Hypothalamus (tissue), 51 donors: Measurements from ENCODE around the gene NOD1.
"Not testable (repeated sequence)": the region's sequence is repeated elsewhere in the genome, so short reads cannot be mapped to it uniquely, and the experiment has no call there.

Experiments used
- DNase-seq, 51 donors: peaks; one replicate each; lab custom pipeline; 2025; lab: John Stamatoyannopoulos, UW

Gene NOD1

GRCh38 chr7:30423788-30424505 lies 54.6 kb downstream of the NOD1 start:
- no peak for DNase-seq

DNA sequence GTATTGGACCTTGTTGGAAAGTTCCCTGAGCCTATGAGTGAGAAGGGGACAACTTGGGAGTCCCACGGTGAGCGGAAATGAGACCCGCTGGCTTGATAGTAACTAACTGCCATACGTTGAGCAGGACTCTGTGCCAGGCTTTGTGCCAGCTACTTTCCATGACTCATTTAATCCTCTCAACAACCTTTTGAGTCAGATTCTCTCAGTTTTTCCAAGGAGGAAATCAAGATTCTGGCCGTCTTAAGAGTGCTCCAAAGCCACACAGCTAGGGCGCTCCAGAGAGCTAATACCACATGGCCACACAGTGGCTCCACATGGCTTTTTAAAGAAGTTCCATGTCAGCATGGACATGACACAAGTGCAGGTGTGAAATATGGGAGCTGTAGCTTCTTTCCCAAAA lies 55.7 kb downstream of the NOD1 start:
- no peak for DNase-seq

- no peak for DNase-seq
Observed at GRCh38 chr7:30421647-30422196, 56.9 kb downstream of the NOD1 start.

DNA sequence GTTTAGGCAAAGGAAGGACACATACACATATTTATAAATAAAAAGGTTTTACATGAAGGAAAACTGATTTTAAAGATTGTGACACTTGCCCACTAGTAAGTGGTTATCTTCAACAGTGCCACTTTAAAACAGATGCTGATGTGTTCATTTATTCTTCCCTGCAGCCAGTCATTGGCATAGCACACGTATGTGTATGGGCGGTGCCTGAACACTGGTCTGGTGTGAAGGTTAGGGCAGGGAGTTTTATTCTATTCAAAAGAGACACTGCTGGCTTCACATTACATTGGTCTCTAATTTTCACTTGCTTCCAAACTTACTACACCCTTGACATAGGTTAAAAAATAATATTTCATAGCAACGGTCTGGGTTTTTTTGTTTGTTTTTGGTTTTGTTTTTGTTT lies 57.9 kb downstream of the NOD1 start:
- no peak for DNase-seq

- not testable (repeated sequence) for DNase-seq
Observed at GRCh38 chr7:30420080-30420479, 58.5 kb downstream of the NOD1 start.

DNA sequence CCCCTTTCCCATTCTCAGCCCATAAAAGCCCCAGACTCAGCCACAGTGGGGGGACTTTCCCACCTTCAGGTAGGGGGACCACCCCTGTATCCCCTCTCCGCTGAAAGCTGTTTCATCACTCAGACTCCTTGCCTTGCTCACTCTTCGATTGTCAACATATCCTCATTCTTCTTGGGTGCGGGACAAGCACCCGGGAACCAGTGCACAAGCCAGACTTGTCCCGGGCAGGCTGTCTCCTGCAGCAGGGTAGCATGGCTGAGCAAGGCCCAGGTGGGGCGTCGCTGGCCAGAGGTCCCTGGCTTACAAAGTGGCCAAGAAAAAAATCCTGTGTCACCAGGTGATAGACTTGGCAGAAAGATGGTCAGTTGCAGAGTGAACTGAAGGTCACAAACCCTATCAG lies 64.7 kb downstream of the NOD1 start:
- no peak for DNase-seq

GRCh38 chr7:30412782-30413504 lies 65.6 kb downstream of the NOD1 start:
- DNase-seq: peak in 12 of 51 donors; percentile 12 to 75 (median 30)

GRCh38 chr7:30411897-30412296 lies 66.7 kb downstream of the NOD1 start:
- DNase-seq: no peak

GRCh38 chr7:30411173-30411572 lies 67.4 kb downstream of the NOD1 start:
- peak in 1 of 51 donors; percentile 10 for DNase-seq

DNA sequence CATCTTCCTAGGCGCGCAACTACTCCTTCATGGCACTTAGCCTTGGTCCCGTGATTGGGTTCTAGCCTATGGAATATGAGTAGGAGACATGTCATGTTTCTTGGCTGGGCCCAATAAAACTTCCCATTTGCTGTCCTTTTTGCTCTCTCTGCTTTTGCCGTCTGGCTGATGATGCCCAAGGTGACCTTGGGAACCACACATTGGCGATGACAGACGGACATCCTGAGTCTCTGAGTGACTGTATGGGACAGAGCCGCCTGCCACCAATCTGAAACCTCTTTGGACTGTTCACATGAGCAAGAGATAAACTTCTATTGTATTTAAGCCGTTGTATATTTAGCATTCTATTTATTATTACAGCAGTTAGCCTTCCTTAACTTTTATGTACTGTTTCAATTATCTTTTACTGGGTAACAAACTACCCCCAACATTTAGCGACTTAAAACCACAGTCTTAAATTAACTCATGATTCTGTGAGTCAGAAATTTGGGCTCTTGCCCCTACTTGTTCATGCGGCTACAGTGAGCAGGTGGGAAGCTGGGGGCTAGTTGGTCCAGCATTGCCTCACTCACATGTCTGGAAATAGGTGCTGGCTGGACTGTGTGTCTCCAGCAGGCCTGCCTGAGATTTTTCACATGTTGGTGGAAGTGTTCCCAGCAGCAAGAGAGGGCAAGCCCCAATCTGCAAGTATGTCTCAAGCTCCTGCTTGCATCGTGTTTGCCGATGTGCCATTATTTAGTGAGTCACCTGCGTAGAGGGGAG lies 71.7 kb downstream of the NOD1 start:
- no peak for DNase-seq

DNA sequence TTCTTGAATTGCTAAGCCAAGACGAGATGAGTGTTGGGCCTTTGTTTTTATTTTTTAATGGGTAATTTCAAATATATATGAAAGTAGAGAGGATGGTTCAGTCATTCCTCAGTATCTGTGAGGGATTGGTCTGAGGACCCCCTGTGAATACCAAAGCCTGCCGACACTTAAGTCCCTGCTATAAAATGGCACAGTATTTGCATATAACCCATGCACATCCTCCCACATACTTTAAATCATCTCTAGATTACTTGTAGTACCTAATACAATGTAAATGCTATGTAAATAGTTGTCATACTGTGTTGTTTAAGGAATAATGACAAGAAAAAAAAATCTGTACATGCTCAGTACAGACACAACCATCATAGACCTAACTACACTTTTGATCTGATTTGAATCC lies 73.4 kb downstream of the NOD1 start:
- DNase-seq: no peak

DNA sequence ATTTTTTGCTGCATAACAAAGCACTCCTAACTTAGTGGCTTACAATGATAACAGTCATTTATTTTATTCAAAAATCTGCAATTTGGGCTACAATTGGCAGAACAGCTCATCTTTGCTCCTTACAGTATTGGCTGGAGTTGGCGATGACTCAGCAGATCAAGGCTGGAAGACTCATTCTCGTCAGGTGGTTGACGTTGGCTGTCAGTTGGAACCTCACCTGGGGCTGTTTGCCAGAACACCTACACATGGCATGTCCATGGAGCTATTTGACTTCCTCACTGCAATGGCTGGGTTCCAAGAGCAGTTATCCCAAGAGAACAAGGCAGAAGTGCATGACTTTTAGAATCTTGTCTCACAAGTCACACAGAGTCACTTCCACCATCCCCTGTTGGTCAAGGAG lies 75.1 kb downstream of the NOD1 start:
- no peak for DNase-seq

DNA sequence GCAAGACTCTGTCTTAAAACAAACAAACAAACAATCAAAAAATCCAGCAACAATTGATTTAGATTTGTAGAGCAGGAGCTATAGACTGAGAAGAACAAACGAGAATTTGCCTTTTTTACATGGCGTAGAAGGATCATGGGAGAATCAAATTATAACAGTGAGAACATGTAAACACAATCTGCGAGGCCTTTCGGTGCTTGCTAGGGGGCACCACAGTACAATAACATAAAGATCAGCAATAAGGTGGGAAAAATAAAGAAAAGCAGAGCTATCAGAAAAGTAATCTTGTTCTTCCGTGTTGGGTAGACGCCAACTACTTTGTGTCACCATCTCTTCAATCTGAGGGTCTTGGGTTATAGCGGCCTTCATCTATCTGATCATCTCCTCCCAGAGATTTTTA lies 82.2 kb downstream of the NOD1 start:
- peak in 1 of 51 donors; percentile 3 for DNase-seq

GRCh38 chr7:30395676-30396075 lies 82.9 kb downstream of the NOD1 start:
- no peak for DNase-seq

DNA sequence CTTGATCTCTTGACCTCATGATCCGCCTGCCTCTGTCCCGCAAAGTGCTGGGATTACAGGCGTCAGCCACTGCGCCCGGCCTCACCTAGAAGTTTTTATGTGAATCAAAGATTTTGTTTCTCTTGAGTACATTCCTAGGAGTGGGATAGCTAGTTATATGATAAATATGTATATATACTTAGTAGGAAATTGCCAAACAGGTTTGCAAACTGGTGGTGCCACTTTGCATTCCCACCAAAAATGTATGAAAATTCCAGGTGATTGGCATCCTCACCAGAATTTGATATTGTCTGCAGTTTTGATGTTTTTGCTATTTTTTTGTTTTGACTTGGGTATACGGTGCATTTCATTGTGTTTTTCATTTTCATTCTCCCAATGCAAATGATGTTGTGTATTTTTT lies 86.8 kb downstream of the NOD1 start:
- no peak for DNase-seq

DNA sequence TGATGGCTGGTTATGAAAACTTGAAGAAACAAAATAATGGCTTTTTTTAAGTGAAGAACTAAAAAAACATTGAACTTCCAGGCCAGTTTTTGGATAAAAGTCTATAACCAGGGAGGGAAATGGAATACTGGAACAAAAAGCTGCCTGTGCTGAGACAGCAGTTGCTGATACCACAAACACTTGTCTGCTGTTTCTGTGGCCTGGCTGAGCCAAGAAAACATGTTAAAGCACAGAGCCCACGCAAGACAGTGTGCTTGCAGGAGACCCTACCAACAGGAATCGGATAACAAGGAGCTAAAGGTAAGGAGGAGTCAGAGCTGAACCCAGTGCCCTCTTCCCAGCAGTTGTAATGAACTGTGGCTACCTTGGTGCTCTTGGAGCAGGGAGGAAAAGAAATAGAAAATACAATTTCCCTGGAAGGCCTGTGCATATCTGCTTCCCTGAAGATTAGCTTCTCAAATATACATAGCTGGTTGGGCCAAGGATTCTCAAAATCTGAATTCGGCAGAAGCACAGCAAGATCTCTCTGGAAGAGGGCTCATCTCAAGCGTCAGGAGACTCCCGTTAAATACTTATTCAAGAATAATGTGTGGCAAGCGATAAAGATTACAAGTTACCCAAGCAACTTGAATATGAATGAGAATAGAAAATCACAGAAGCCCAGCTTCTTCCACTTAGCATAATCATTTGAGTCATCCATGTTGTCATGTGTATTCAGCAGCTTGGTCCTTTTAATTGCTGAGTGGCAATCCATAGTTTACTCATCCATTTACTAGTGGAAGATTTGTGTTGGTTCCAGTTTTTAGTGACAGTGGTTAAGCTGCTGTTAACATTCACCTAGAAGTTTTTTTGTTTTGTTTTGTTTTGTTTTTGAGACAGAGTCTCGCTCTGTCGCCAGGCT lies 87.6 kb downstream of the NOD1 start:
- DNase-seq: no peak

GRCh38 chr7:30389791-30390190 lies 88.8 kb downstream of the NOD1 start:
- DNase-seq: no peak

GRCh38 chr7:30382607-30383006 lies 96.0 kb downstream of the NOD1 start:
- no peak for DNase-seq

GRCh38 chr7:30380824-30381223 lies 97.8 kb downstream of the NOD1 start:
- not testable (repeated sequence) for DNase-seq

- no peak for DNase-seq
Observed at GRCh38 chr7:30380294-30380693, 98.3 kb downstream of the NOD1 start.
